Mesenchymal stem cell (in vitro differentiated cells and primary cell): Measurements from ENCODE around the gene ALDH2.

ENCODE experiments used
- DNase-seq: peaks from one replicate; pipeline ENCODE4 v3.0.0-alpha.2; 2013
- H2AFZ ChIP-seq: one replicate; pipeline ENCODE4 v1.6.1; 2013; ENCODE audit warnings: low read depth, mild to moderate bottlenecking, control low read depth, inconsistent platforms, low read length, moderate library complexity
- H2AK5ac ChIP-seq: 2 replicates; pipeline ENCODE4 v1.6.1; 2013; ENCODE audit warnings: low read length, moderate library complexity, mild to moderate bottlenecking, inconsistent platforms; ENCODE audit not compliant: severe bottlenecking
- H2BK120ac ChIP-seq: one replicate; pipeline ENCODE4 v1.6.1; 2013; ENCODE audit warnings: low read depth, mild to moderate bottlenecking, inconsistent platforms, low read length, moderate library complexity
- H2BK12ac ChIP-seq, 2 experiments: one replicate each; pipeline ENCODE4 v1.6.1; 2013; ENCODE audit warnings: inconsistent platforms in 2 of 2, low read length in 2 of 2, mild to moderate bottlenecking in 2 of 2, moderate library complexity in 2 of 2, control low read depth in 1 of 2
- H2BK15ac ChIP-seq: one replicate; pipeline ENCODE4 v1.6.1; 2013; ENCODE audit warnings: mild to moderate bottlenecking, low read depth, inconsistent platforms; ENCODE audit not compliant: poor library complexity, severe bottlenecking
- H2BK5ac ChIP-seq: 2 replicates; pipeline ENCODE4 v1.6.1; 2013; ENCODE audit warnings: low read depth, mild to moderate bottlenecking, low read length, control low read depth, inconsistent platforms; ENCODE audit not compliant: poor library complexity, severe bottlenecking
- H3K14ac ChIP-seq, 2 experiments: one replicate each; pipeline ENCODE4 v1.6.1; 2013; ENCODE audit warnings: inconsistent platforms in 2 of 2, low read length in 2 of 2, control low read depth in 1 of 2, mild to moderate bottlenecking in 1 of 2, moderate library complexity in 1 of 2
- H3K18ac ChIP-seq, 2 experiments: one replicate each; pipeline ENCODE4 v1.6.1; 2013; ENCODE audit warnings: inconsistent platforms in 2 of 2, low read length in 2 of 2, control low read depth in 1 of 2, low read depth in 1 of 2, mild to moderate bottlenecking in 1 of 2
- H3K23ac ChIP-seq, 2 experiments: one replicate each; pipeline ENCODE4 v1.6.1; 2013; ENCODE audit warnings: inconsistent platforms in 2 of 2, low read length in 2 of 2, mild to moderate bottlenecking in 2 of 2, moderate library complexity in 2 of 2, control low read depth in 1 of 2
- H3K27ac ChIP-seq: 2 replicates; pipeline ENCODE4 v1.5.1; 2013; ENCODE audit warnings: mild to moderate bottlenecking, moderate library complexity, low read length, control low read depth, inconsistent platforms; ENCODE audit not compliant: poor library complexity, severe bottlenecking
- H3K27me3 ChIP-seq, 2 experiments: 2 replicates each; pipeline versions ENCODE4 v1.6.1 to v1.7.0; 2013; ENCODE audit warnings: low read length in 2 of 2, mild to moderate bottlenecking in 2 of 2, moderate library complexity in 2 of 2, control low read depth in 1 of 2, inconsistent platforms in 1 of 2; ENCODE audit not compliant: control insufficient read depth in 1 of 2, insufficient read depth in 1 of 2
- H3K36me3 ChIP-seq, 2 experiments: 2 replicates each; pipeline versions ENCODE4 v1.6.1 to v1.7.0; 2013; ENCODE audit warnings: low read length in 2 of 2, control low read depth in 1 of 2, inconsistent platforms in 1 of 2, low read depth in 1 of 2, mild to moderate bottlenecking in 1 of 2; ENCODE audit not compliant: insufficient read depth in 2 of 2, control insufficient read depth in 1 of 2
- H3K4ac ChIP-seq, 2 experiments: one replicate each; pipeline ENCODE4 v1.6.1; 2013; ENCODE audit warnings: inconsistent platforms in 2 of 2, low read length in 2 of 2, mild to moderate bottlenecking in 2 of 2, moderate library complexity in 2 of 2, control low read depth in 1 of 2, low read depth in 1 of 2
- H3K4me1 ChIP-seq: 2 replicates; pipeline ENCODE4 v1.6.1; 2013; ENCODE audit warnings: low read depth, low read length, control low read depth; ENCODE audit not compliant: control insufficient read depth, insufficient read depth
- H3K4me2 ChIP-seq: 2 replicates; pipeline ENCODE4 v1.6.1; 2013; ENCODE audit warnings: low read length, mild to moderate bottlenecking, inconsistent platforms; ENCODE audit not compliant: poor library complexity, severe bottlenecking
- H3K4me3 ChIP-seq, 2 experiments: 2 replicates each; pipeline versions ENCODE4 v1.5.1 to v1.7.0; 2013; ENCODE audit warnings: low read length in 2 of 2, mild to moderate bottlenecking in 2 of 2, control low read depth in 1 of 2, low read depth in 1 of 2; ENCODE audit not compliant: insufficient read depth in 1 of 2
- H3K79me1 ChIP-seq: replicated peaks from 2 replicates; pipeline ENCODE4 v1.6.1; 2013; ENCODE audit warnings: mild to moderate bottlenecking, control low read depth, low read length, inconsistent platforms; ENCODE audit not compliant: poor library complexity, severe bottlenecking
- H3K9ac ChIP-seq: 2 replicates; pipeline ENCODE4 v1.7.0; 2013; ENCODE audit warnings: mild to moderate bottlenecking, low read length, moderate library complexity
- H3K9me3 ChIP-seq: 2 replicates; pipeline ENCODE4 v1.7.0; 2013; ENCODE audit warnings: mild to moderate bottlenecking, low read length; ENCODE audit not compliant: control insufficient read depth
- H4K8ac ChIP-seq: one replicate; pipeline ENCODE4 v1.6.1; 2013; ENCODE audit warnings: inconsistent platforms, mild to moderate bottlenecking, low read length, moderate library complexity
- H4K91ac ChIP-seq: one replicate; pipeline ENCODE4 v1.6.1; 2013; ENCODE audit warnings: mild to moderate bottlenecking, low read length, inconsistent platforms
- WGBS: methylation state at CpG from one replicate; pipeline ENCODE4 v1.1.7; 2013; ENCODE audit warnings: mixed read lengths; 5-methylcytosine and 5-hydroxymethylcytosine counted together

Gene ALDH2

DNA sequence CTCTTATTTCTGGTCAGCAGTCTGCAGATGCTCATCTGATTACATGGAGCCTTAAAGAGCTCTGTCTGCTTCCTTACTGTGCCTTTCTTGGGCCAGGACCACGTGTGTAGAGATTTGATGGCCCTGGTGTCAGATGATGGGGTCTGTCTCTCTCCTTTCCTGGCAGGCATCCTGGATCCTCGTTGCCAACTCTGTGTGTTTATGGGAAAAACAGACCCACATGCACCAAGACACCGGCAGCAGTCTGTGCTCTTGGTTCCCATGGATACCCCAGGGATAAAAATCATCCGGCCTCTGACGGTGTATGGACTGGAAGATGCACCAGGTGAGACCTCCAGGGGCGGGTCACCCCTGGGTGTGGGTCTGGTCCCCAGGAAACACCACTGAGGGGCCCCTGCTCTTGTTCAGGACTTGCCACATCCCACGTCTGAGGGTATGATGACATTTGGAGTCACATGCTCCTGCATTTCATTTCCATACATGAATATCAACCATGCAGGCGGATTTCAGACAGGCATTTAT, 18.5 kb upstream of the ALDH2 start:
- Histone ChIP-seq H2BK120ac (no peak overlapping the region), H3K9me3 (no peaks in the 10 kb centered on the region), H3K18ac (no peak overlapping the region), H2BK12ac (no peak overlapping the region), H3K4me3 (no peak overlapping the region), H3K23ac (no peak overlapping the region), H3K4me1 (no peaks in the 10 kb centered on the region), H4K8ac (no peak overlapping the region), H2BK5ac (no peak overlapping the region), H2AK5ac (no peak overlapping the region), H3K4ac (no peak overlapping the region), H3K14ac (no peak overlapping the region), H3K4me2 (no peak overlapping the region), H4K91ac (no peak overlapping the region), H3K36me3 (peaks cover 46 to 54% of the 10 kb centered on the region in 2 experiments), H3K79me1 (no peaks in the 10 kb centered on the region), H2AFZ (no peak overlapping the region), H3K27me3 (no peaks in the 10 kb centered on the region), H3K9ac (no peak overlapping the region), H2BK15ac (no peak overlapping the region), H3K27ac (no peak overlapping the region)
- WGBS, result 86% methylated on average over 8 of the region's 8 CpGs
- DNase-seq, result no peak

DNA sequence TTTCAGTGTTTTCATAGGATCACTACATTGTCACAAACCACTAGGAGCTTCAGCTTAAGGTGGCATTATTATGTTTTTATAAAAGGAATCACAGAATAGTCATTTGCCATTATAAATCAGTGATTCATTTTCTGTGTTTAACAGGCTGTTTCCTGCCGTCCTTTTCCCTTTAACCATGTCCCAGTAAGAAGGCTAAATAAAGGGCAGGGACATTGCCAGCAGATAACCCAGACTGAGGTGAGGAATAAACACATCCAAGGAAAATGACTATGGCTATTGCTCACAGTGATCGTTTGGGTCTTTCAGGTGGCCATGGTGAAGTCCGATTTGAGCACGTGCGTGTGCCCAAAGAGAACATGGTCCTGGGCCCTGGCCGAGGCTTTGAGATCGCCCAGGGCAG, 17.9 kb upstream of the ALDH2 start:
- Histone ChIP-seq H3K27ac (no peak overlapping the region), H4K8ac (no peak overlapping the region), H3K4me1 (peaks cover 2% of the 10 kb centered on the region), H3K27me3 (no peaks in the 10 kb centered on the region), H2BK15ac (no peak overlapping the region), H3K4me3 (no peak overlapping the region), H3K23ac (no peak overlapping the region), H4K91ac (no peak overlapping the region), H3K9ac (no peak overlapping the region), H2BK120ac (no peak overlapping the region), H2AK5ac (no peak overlapping the region), H2AFZ (no peak overlapping the region), H3K4me2 (no peak overlapping the region), H3K36me3 (peaks cover 51 to 58% of the 10 kb centered on the region in 2 experiments), H2BK5ac (no peak overlapping the region), H2BK12ac (no peak overlapping the region), H3K4ac (no peak overlapping the region), H3K14ac (no peak overlapping the region), H3K9me3 (no peaks in the 10 kb centered on the region), H3K18ac (no peak overlapping the region), H3K79me1 (no peaks in the 10 kb centered on the region)
- WGBS, result 92% methylated on average over 7 of the region's 7 CpGs
- no peak for DNase-seq

DNA sequence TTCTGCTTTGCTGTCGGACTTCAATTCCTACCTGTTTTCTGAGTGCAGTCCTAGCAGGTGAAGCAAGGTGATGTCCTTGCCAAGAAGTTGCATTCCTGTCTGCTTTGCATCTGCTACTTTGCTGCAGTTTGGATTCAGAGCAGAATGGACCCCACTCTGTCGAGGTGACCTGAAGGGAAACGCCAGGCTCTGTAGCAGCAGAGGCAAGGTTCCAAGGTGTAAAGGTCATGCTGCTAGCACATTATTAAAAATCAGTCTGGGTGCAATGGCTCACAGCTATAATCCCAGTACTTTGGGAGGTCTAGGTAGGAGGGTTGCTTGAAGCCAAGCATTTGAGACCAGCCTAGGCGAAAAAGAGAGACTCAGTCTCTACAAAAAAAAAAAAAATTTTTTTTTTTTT, 17.3 kb upstream of the ALDH2 start:
- no peak overlapping the region for H3K14ac ChIP-seq
- no peak overlapping the region for H2BK120ac ChIP-seq
- H3K4me2 ChIP-seq, result no peak overlapping the region
- no peak overlapping the region for H4K8ac ChIP-seq
- H3K27ac ChIP-seq, result no peak overlapping the region
- H2AFZ ChIP-seq, result no peak overlapping the region
- H2BK12ac ChIP-seq, result no peak overlapping the region
- H4K91ac ChIP-seq, result no peak overlapping the region
- H2BK5ac ChIP-seq, result no peak overlapping the region
- H3K18ac ChIP-seq, result no peak overlapping the region
- no peaks in the 10 kb centered on the region for H3K79me1 ChIP-seq
- WGBS, result 98% methylated on average over 3 of the region's 4 CpGs
- peaks cover 2% of the 10 kb centered on the region for H3K4me1 ChIP-seq
- H3K4me3 ChIP-seq, result no peak overlapping the region
- H3K4ac ChIP-seq, result no peak overlapping the region
- H3K9me3 ChIP-seq, result no peaks in the 10 kb centered on the region
- no peak overlapping the region for H2BK15ac ChIP-seq
- H3K23ac ChIP-seq, result no peak overlapping the region
- no peaks in the 10 kb centered on the region for H3K27me3 ChIP-seq
- H3K9ac ChIP-seq, result no peak overlapping the region
- no peak overlapping the region for H2AK5ac ChIP-seq
- no peak for DNase-seq
- peaks cover 52 to 60% of the 10 kb centered on the region in 2 experiments for H3K36me3 ChIP-seq

DNA sequence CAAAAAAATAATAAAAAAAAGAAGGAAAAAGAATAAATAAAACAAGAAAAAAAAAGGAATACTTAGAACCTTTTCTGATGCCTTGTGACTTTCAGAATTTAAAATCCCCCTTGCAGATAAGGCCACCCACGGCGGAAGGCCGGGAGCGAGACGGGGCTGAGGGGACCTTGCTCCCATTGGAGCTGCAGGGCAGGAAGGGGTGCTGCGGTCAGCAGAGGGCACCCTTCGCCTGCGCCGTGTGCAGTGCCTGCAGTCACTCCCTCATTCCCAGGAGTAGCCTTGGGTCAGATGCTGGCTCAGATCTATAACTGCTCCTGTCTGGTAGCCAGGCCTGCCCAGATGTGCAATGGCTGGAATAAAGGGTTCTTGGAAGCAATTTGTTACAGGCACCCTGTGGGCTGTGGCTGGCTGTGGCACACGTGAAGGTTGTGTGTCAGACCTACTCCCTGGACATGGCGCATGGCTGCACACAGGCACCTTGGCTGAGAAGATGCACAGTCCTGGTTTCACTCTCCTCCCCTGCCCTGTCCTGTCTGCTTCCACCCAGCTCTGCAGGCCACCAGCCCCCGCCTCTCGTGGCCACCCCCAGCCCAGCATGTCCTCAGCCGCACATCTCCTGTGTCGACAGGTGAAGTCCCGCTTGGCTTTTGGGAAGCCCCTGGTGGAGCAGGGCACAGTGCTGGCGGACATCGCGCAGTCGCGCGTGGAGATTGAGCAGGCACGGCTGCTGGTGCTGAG, 13.4 kb upstream of the ALDH2 start:
- H2BK15ac ChIP-seq, result no peak overlapping the region
- no peak overlapping the region for H2AK5ac ChIP-seq
- H4K8ac ChIP-seq, result peak overlapping the region; percentile 66
- no peak overlapping the region for H2BK120ac ChIP-seq
- H3K23ac ChIP-seq, result no peak overlapping the region
- WGBS, result 65% methylated on average over 23 of the region's 23 CpGs
- no peak overlapping the region for H2BK5ac ChIP-seq
- no peak overlapping the region for H3K4me2 ChIP-seq
- H3K36me3 ChIP-seq, result peaks cover 43 to 48% of the 10 kb centered on the region in 2 experiments
- H3K4me3 ChIP-seq, result peak overlapping the region in 1 of 2 experiments; percentile 6
- H3K9me3 ChIP-seq, result no peaks in the 10 kb centered on the region
- no peak overlapping the region for H3K18ac ChIP-seq
- H3K27me3 ChIP-seq, result no peaks in the 10 kb centered on the region
- peaks cover 19% of the 10 kb centered on the region for H3K4me1 ChIP-seq
- no peak overlapping the region for H3K4ac ChIP-seq
- peak overlapping the region; percentile 9 for H4K91ac ChIP-seq
- no peak overlapping the region for H3K27ac ChIP-seq
- H3K79me1 ChIP-seq, result no peaks in the 10 kb centered on the region
- peak; percentile 67 for DNase-seq
- no peak overlapping the region for H2BK12ac ChIP-seq
- H2AFZ ChIP-seq, result no peak overlapping the region
- H3K14ac ChIP-seq, result no peak overlapping the region
- H3K9ac ChIP-seq, result no peak overlapping the region
